ENCODE results near the gene CCDC92B. TPM values are rescaled to one million over a fixed set of nuclear protein-coding genes. Genes with fewer than 3 reads are reported as not detected.

Gene CCDC92B
- polyA plus RNA-seq, 1 of the 3 experiments (the other 2 are of a cell fraction), result 0.07 TPM

DNA sequence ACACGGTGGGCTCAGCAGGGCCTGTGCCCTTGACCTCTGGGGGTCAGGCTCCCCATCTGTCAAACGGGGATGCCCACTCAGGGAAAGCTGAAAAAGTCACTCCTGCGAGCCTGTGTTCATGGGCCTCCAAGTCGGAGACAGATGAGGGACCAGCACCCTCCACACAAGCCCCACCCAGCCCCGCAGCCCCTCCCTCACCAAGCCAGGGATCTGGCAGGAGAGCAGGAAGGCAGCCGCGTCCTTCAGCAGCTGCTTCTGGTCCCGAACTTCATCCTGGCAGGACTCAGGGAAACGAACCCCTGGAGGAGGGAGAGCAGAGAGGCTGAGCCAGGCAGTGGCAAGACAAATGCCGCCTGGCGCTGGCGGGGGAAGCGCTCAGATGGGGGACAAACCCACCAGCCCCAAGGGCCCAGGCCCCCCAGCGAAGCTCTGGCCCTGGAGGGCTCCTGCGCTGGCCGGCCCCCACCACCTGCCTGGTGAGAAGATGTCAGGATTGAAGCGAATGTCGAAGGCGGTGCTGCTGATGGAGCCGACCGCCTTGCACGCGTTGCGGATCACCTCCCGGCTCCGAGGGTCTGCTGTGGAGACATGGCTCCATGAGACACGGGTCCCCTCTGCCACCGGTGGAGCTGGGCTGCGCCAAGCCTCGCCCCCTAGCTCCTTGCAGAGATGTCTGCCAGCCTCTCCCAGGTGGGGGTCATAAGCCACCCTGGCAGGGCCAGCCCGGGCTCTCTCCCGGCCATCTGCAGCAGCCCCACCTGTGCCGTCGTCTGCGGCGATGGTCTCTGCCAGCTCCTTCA, 53.3 kb downstream of the CCDC92B start (continued):
- TF ChIP-seq, protein P1, sequence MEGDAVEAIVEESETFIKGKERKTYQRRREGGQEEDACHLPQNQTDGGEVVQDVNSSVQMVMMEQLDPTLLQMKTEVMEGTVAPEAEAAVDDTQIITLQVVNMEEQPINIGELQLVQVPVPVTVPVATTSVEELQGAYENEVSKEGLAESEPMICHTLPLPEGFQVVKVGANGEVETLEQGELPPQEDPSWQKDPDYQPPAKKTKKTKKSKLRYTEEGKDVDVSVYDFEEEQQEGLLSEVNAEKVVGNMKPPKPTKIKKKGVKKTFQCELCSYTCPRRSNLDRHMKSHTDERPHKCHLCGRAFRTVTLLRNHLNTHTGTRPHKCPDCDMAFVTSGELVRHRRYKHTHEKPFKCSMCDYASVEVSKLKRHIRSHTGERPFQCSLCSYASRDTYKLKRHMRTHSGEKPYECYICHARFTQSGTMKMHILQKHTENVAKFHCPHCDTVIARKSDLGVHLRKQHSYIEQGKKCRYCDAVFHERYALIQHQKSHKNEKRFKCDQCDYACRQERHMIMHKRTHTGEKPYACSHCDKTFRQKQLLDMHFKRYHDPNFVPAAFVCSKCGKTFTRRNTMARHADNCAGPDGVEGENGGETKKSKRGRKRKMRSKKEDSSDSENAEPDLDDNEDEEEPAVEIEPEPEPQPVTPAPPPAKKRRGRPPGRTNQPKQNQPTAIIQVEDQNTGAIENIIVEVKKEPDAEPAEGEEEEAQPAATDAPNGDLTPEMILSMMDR (IDR thresholded peaks at IDR 0.05), result no peak
- no peak for TF ChIP-seq RXRA (IDR thresholded peaks at IDR 0.05; ENCODE audit: borderline replicate concordance, low read depth)
- no peak for TF ChIP-seq NRF1 (IDR thresholded peaks at IDR 0.05; ENCODE audit: low read depth, low read length)
- TF ChIP-seq FOXM1 (IDR thresholded peaks at IDR 0.05; ENCODE audit: low read depth), result no peak
- TF ChIP-seq NFIC (IDR thresholded peaks at IDR 0.05; ENCODE audit: borderline replicate concordance), result no peak

DNA sequence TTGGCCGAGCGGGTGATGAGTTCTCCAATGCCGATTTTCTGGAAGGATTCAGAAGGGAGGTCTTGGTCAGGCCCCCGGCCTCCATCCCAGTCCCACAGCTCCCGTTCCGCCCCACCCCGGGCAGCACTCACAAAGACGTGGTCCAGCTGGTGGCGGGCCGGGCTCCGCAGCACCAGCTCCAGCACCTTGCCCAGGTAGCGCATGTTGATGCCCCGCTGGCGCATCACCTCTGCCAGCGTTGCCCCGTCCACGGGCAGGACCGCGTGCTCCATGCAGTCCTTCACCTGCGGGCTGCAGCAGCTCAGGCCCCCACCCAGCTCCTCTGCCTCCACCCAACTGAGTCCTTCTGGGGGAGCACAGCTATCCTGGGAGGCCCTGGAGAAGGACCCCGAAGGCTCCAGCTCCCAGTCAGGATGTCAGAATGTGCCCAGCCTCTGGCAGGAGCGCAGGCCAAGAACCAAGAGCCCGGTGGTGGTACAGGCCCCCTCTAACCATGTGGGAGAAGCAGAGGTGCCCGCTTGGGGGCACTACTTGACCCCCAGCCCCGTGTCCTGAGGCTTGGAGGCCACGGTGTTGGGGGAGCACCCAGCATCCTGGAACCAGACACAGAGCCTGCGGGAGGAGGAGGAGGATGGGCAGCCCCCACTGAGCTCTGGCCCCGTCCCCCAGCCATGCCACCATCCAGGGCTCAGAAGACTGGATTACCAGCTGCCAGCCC, 54.0 kb downstream of the CCDC92B start:
- Histone ChIP-seq H3K9me2 (no peaks in the 10 kb centered on the region), H3K4me2 (no peak overlapping the region), H3K27ac (ENCODE audit: low read depth in 2 of 2, low read length in 1 of 2) (no peak overlapping the region), H3K27me3 (ENCODE audit: insufficient read depth) (no peaks in the 10 kb centered on the region), H3K79me2 (ENCODE audit: insufficient read depth) (no peaks in the 10 kb centered on the region), H3F3A (replicated peaks; ENCODE audit: insufficient read depth) (no peaks in the 10 kb centered on the region), H2AFZ (ENCODE audit: low read depth) (no peak overlapping the region), H3K9me3 (no peaks in the 10 kb centered on the region), H3K4me3 (ENCODE audit: low read depth in 2 of 2, low read length in 1 of 2) (no peak overlapping the region), H4K20me1 (ENCODE audit: insufficient read depth) (no peaks in the 10 kb centered on the region), H3K36me3 (replicated peaks in 1 of 2; ENCODE audit: control insufficient read depth in 1 of 2, insufficient read depth in 2 of 2, low read length in 1 of 2) (peaks cover 0 to 46% of the 10 kb centered on the region in 2 experiments), H3K4me1 (ENCODE audit: control insufficient read depth in 1 of 2, insufficient read depth in 2 of 2, low read depth in 1 of 2, low read length in 1 of 2) (no peaks in the 10 kb centered on the region), H3K9ac (no peak overlapping the region)
- WGBS (ENCODE audit: low lambda C conversion rate), result 90% methylated on average over 13 of the region's 28 CpGs
- TF ChIP-seq ELF1 (IDR thresholded peaks at IDR 0.05) (no peak), RCOR1 (IDR thresholded peaks at IDR 0.05; ENCODE audit: low read length) (no peak), GATA2 (CRISPR knock-in tag; IDR thresholded peaks at IDR 0.05) (no peak), TCF12 (IDR thresholded peaks at IDR 0.05) (no peak), CHD2 (IDR thresholded peaks at IDR 0.05; ENCODE audit: low read length, partially characterized antibody) (no peak), RFX5 (IDR thresholded peaks at IDR 0.05; ENCODE audit: low read length) (no peak), NFIC (IDR thresholded peaks at IDR 0.05; ENCODE audit: borderline replicate concordance) (no peak), NRF1 (IDR thresholded peaks at IDR 0.05; ENCODE audit: low read depth, low read length) (no peak), SIN3A (IDR thresholded peaks at IDR 0.05; ENCODE audit: borderline replicate concordance, low read depth, low read length) (no peak)
- TF ChIP-seq, protein P2, sequence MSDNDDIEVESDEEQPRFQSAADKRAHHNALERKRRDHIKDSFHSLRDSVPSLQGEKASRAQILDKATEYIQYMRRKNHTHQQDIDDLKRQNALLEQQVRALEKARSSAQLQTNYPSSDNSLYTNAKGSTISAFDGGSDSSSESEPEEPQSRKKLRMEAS (IDR thresholded peaks at IDR 0.05; ENCODE audit: low read depth), result no peak
- TF ChIP-seq, protein P3, sequence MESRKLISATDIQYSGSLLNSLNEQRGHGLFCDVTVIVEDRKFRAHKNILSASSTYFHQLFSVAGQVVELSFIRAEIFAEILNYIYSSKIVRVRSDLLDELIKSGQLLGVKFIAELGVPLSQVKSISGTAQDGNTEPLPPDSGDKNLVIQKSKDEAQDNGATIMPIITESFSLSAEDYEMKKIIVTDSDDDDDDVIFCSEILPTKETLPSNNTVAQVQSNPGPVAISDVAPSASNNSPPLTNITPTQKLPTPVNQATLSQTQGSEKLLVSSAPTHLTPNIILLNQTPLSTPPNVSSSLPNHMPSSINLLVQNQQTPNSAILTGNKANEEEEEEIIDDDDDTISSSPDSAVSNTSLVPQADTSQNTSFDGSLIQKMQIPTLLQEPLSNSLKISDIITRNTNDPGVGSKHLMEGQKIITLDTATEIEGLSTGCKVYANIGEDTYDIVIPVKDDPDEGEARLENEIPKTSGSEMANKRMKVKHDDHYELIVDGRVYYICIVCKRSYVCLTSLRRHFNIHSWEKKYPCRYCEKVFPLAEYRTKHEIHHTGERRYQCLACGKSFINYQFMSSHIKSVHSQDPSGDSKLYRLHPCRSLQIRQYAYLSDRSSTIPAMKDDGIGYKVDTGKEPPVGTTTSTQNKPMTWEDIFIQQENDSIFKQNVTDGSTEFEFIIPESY (IDR thresholded peaks at IDR 0.05; ENCODE audit: borderline replicate concordance, low read depth), result no peak
- TF ChIP-seq, protein P4, sequence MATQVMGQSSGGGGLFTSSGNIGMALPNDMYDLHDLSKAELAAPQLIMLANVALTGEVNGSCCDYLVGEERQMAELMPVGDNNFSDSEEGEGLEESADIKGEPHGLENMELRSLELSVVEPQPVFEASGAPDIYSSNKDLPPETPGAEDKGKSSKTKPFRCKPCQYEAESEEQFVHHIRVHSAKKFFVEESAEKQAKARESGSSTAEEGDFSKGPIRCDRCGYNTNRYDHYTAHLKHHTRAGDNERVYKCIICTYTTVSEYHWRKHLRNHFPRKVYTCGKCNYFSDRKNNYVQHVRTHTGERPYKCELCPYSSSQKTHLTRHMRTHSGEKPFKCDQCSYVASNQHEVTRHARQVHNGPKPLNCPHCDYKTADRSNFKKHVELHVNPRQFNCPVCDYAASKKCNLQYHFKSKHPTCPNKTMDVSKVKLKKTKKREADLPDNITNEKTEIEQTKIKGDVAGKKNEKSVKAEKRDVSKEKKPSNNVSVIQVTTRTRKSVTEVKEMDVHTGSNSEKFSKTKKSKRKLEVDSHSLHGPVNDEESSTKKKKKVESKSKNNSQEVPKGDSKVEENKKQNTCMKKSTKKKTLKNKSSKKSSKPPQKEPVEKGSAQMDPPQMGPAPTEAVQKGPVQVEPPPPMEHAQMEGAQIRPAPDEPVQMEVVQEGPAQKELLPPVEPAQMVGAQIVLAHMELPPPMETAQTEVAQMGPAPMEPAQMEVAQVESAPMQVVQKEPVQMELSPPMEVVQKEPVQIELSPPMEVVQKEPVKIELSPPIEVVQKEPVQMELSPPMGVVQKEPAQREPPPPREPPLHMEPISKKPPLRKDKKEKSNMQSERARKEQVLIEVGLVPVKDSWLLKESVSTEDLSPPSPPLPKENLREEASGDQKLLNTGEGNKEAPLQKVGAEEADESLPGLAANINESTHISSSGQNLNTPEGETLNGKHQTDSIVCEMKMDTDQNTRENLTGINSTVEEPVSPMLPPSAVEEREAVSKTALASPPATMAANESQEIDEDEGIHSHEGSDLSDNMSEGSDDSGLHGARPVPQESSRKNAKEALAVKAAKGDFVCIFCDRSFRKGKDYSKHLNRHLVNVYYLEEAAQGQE (IDR thresholded peaks at IDR 0.05; ENCODE audit: low read depth, low read length), result no peak
- ChIA-PET CTCF (interaction anchor here (1.2 to 2.7 kb wide), 2 partner anchors 9 to 12 kb away, joined by 3 to 12 read pairs; no protein-coding TSS in a partner anchor), POLR2A (no interaction called here)
- peak; percentile 28 for DNase-seq

Measured in SK-N-SH (cell line).